ENCODE measurements around the gene SLC44A1. TPM values are rescaled to one million over a fixed set of nuclear protein-coding genes. Genes with fewer than 3 reads are reported as not detected.

The SLC44A1 gene
- polyA plus RNA-seq, 3 donors, result 6.9 to 52.1 (median 46.5) TPM

- no CpG with 5 or more reads among the region's 3 CpGs for WGBS (ENCODE audit: insufficient coverage)
- no peak overlapping the region for H2AFZ ChIP-seq (ENCODE audit: insufficient read depth, low read depth, low read length, poor library complexity, severe bottlenecking)
- no peak overlapping the region for H3K4me2 ChIP-seq (replicated peaks; ENCODE audit: extremely low read depth, low read length, poor library complexity, severe bottlenecking)
- H3K27ac ChIP-seq (ENCODE audit: low read depth in 1 of 2, low read length in 2 of 2), result no peak overlapping the region
- no peak for DNase-seq
- H3K4me1 Mint-ChIP-seq, result peaks cover under 1% of the 10 kb centered on the region
- H3K27me3 ChIP-seq (ENCODE audit: control insufficient read depth in 2 of 2, insufficient read depth in 2 of 2, low read length in 2 of 2), result no peaks in the 10 kb centered on the region
- H3K4me3 Mint-ChIP-seq, result no peak overlapping the region
- no peak overlapping the region for H3K4me3 ChIP-seq (replicated peaks in 1 of 3; ENCODE audit: low read depth in 2 of 3, low read length in 3 of 3)
- H3K27me3 Mint-ChIP-seq (ENCODE audit: low read depth in 3 of 3), result no peaks in the 10 kb centered on the region
- peaks cover 22 to 38% of the 10 kb centered on the region in 2 donors for H3K36me3 Mint-ChIP-seq
- intact Hi-C loops (cut with micrococcal nuclease), result no loop called here
- no peaks in the 10 kb centered on the region for H3K9me3 ChIP-seq (replicated peaks in 1 of 2; ENCODE audit: control insufficient read depth in 1 of 2, insufficient read depth in 1 of 2, low read length in 2 of 2)
- no peaks in the 10 kb centered on the region for H4K20me1 ChIP-seq (ENCODE audit: insufficient read depth, low read length)
- H3K79me2 ChIP-seq (ENCODE audit: insufficient read depth, low read length), result no peaks in the 10 kb centered on the region
- H3K9me3 Mint-ChIP-seq, result peaks cover 0 to 2% (median 0%) of the 10 kb centered on the region in 7 donors
- no peak for TF ChIP-seq CTCF (IDR thresholded peaks at IDR 0.05)
- H3K9ac ChIP-seq (ENCODE audit: insufficient read depth, low read length, poor library complexity, severe bottlenecking), result no peak overlapping the region
- H3K27ac Mint-ChIP-seq, result no peak overlapping the region
- H3K36me3 ChIP-seq (replicated peaks in 1 of 2; ENCODE audit: control insufficient read depth in 1 of 2, insufficient read depth in 2 of 2, low read length in 2 of 2), result peaks cover 14 to 56% of the 10 kb centered on the region in 2 donors
- H3K4me1 ChIP-seq (ENCODE audit: control insufficient read depth in 1 of 2, insufficient read depth in 2 of 2, low read length in 2 of 2), result peaks cover under 1 to 2% of the 10 kb centered on the region in 2 donors
Observed at GRCh38 chr9:105390871-105391270, 146.4 kb downstream of the SLC44A1 start.

GRCh38 chr9:105391288-105391687 is 146.8 kb downstream of the SLC44A1 start:
- no peak for DNase-seq
- H3K4me3 ChIP-seq (replicated peaks in 1 of 3; ENCODE audit: low read depth in 2 of 3, low read length in 3 of 3), result no peak overlapping the region
- H3K27ac ChIP-seq (ENCODE audit: low read depth in 1 of 2, low read length in 2 of 2), result no peak overlapping the region
- WGBS (ENCODE audit: insufficient coverage), result no CpG with 5 or more reads among the region's 1 CpG
- H3K9me3 ChIP-seq (replicated peaks in 1 of 2; ENCODE audit: control insufficient read depth in 1 of 2, insufficient read depth in 1 of 2, low read length in 2 of 2), result no peaks in the 10 kb centered on the region
- no peaks in the 10 kb centered on the region for H3K79me2 ChIP-seq (ENCODE audit: insufficient read depth, low read length)
- Mint-ChIP-seq H3K4me3 (no peak overlapping the region), H3K9me3 (peaks cover 0 to 2% (median 0%) of the 10 kb centered on the region in 7 donors), H3K27ac (no peak overlapping the region), H3K4me1 (no peaks in the 10 kb centered on the region), H3K36me3 (peaks cover 21 to 38% of the 10 kb centered on the region in 2 donors), H3K27me3 (ENCODE audit: low read depth in 3 of 3) (no peaks in the 10 kb centered on the region)
- intact Hi-C loops (cut with micrococcal nuclease), result no loop called here
- no peaks in the 10 kb centered on the region for H4K20me1 ChIP-seq (ENCODE audit: insufficient read depth, low read length)
- no peak overlapping the region for H3K4me2 ChIP-seq (replicated peaks; ENCODE audit: extremely low read depth, low read length, poor library complexity, severe bottlenecking)
- H2AFZ ChIP-seq (ENCODE audit: insufficient read depth, low read depth, low read length, poor library complexity, severe bottlenecking), result no peak overlapping the region
- peaks cover 14 to 56% of the 10 kb centered on the region in 2 donors for H3K36me3 ChIP-seq (replicated peaks in 1 of 2; ENCODE audit: control insufficient read depth in 1 of 2, insufficient read depth in 2 of 2, low read length in 2 of 2)
- TF ChIP-seq CTCF (IDR thresholded peaks at IDR 0.05), result no peak
- H3K27me3 ChIP-seq (ENCODE audit: control insufficient read depth in 2 of 2, insufficient read depth in 2 of 2, low read length in 2 of 2), result no peaks in the 10 kb centered on the region
- no peaks in the 10 kb centered on the region for H3K4me1 ChIP-seq (ENCODE audit: control insufficient read depth in 1 of 2, insufficient read depth in 2 of 2, low read length in 2 of 2)
- H3K9ac ChIP-seq (ENCODE audit: insufficient read depth, low read length, poor library complexity, severe bottlenecking), result no peak overlapping the region
